Stimulated activated naive CD4-positive, alpha-beta T cell (primary cell): ENCODE data around the gene MTREX.
A peak's percentile ranks its signal among the peaks of the same experiment; 100 is the strongest.
"Not testable (repeated sequence)": the region's sequence is repeated elsewhere in the genome, so short reads cannot be mapped to it uniquely, and the experiment has no call there.

Experiments used
- DNase-seq, 6 experiments: peaks; one replicate each; lab custom pipeline; 2025; lab: John Stamatoyannopoulos, UW

Gene MTREX

GRCh38 chr5:55307383-55308253, at the start of gene MTREX, which contains the start of gene DHX29:
MTREX (plus strand) TSS chr5:55307989; CDS start chr5:55308014, 25 bp downstream.
DHX29 (minus strand) TSS chr5:55307694; CDS start chr5:55307573, 121 bp downstream.
- peak; percentile 81 to 99 (median 90) for DNase-seq

- DNase-seq: no peak
Measured at GRCh38 chr5:55258339-55258738, 49.5 kb upstream of the MTREX start.

- no peak for DNase-seq
Measured at GRCh38 chr5:55276771-55277170, 31.0 kb upstream of the MTREX start.

- DNase-seq: no peak
Measured at GRCh38 chr5:55278778-55279177, 29.0 kb upstream of the MTREX start.

GRCh38 chr5:55286411-55286933, 21.3 kb upstream of the MTREX start:
- no peak for DNase-seq

- DNase-seq: no peak
Measured at GRCh38 chr5:55289808-55290207, 18.0 kb upstream of the MTREX start.

GRCh38 chr5:55290991-55291390, 16.8 kb upstream of the MTREX start:
- DNase-seq: no peak

- no peak for DNase-seq
Measured at GRCh38 chr5:55294935-55295334, 12.9 kb upstream of the MTREX start.

- DNase-seq: no peak
Measured at GRCh38 chr5:55300890-55301289, 6.9 kb upstream of the MTREX start.

GRCh38 chr5:55303238-55303690, 4.5 kb upstream of the MTREX start:
- DNase-seq: no peak

GRCh38 chr5:55304584-55304983, 3.2 kb upstream of the MTREX start:
- DNase-seq: no peak

- DNase-seq: no peak
Measured at GRCh38 chr5:55305345-55305744, 2.4 kb upstream of the MTREX start.

GRCh38 chr5:55306641-55307382, 977 bp upstream of the MTREX start:
- peak in 1 of 6 experiments; percentile 31 for DNase-seq

GRCh38 chr5:55308254-55308836, 556 bp downstream of the MTREX start:
- peak in 2 of 6 experiments; percentile 45 to 55 for DNase-seq

GRCh38 chr5:55313870-55314617, 6.3 kb downstream of the MTREX start:
- no peak for DNase-seq

- no peak for DNase-seq
Measured at GRCh38 chr5:55316289-55316688, 8.5 kb downstream of the MTREX start.

- DNase-seq: no peak
Measured at GRCh38 chr5:55316837-55317236, 9.0 kb downstream of the MTREX start.

GRCh38 chr5:55318237-55318636, 10.4 kb downstream of the MTREX start:
- not testable (repeated sequence) for DNase-seq

- DNase-seq: no peak
Measured at GRCh38 chr5:55319491-55319890, 11.7 kb downstream of the MTREX start.

- DNase-seq: no peak
Measured at GRCh38 chr5:55320571-55320970, 12.8 kb downstream of the MTREX start.

- no peak for DNase-seq
Measured at GRCh38 chr5:55324006-55324405, 16.2 kb downstream of the MTREX start.
